Smooth muscle cell (in vitro differentiated cells): ENCODE data around the gene PLXDC1. TPM values are rescaled to one million over a fixed set of nuclear protein-coding genes. Genes with fewer than 3 reads are reported as not detected.

Experiments used
- DNase-seq: peaks from one replicate; lab custom pipeline; 2025; ENCODE audit not compliant: unreplicated experiment; lab: John Stamatoyannopoulos, UW
- H2AFZ ChIP-seq: fragments of 200-600 bp; sonication (generic); 2 replicates; pipeline ENCODE4 v1.6.0; 2016; ENCODE audit warnings: antibody characterized with exemption, low read depth, mild to moderate bottlenecking
- H3F3A ChIP-seq: fragments of 200-600 bp; sonication (generic); 2 replicates; pipeline ENCODE4 v1.6.0; 2017; ENCODE audit warnings: antibody characterized with exemption, low read depth
- H3K27ac ChIP-seq: fragments of 200-600 bp; sonication (generic); 2 replicates; pipeline ENCODE4 v1.5.1; 2016; ENCODE audit warnings: low read depth, mild to moderate bottlenecking
- H3K27me3 ChIP-seq: fragments of 200-600 bp; sonication (generic); 2 replicates; pipeline ENCODE4 v1.6.1; 2016; ENCODE audit warnings: low read depth, mild to moderate bottlenecking
- H3K36me3 ChIP-seq: fragments of 200-600 bp; sonication (generic); 2 replicates; pipeline ENCODE4 v1.5.1; 2016; ENCODE audit warnings: low read depth
- H3K4me1 ChIP-seq: fragments of 200-600 bp; sonication (generic); 2 replicates; pipeline ENCODE4 v1.5.1; 2016; ENCODE audit warnings: low read depth
- H3K4me2 ChIP-seq: fragments of 200-600 bp; sonication (generic); 2 replicates; pipeline ENCODE4 v1.6.0; 2016; ENCODE audit warnings: mild to moderate bottlenecking
- H3K4me3 ChIP-seq: fragments of 200-600 bp; sonication (generic); 2 replicates; pipeline ENCODE4 v1.5.1; 2016; ENCODE audit warnings: mild to moderate bottlenecking
- H3K79me2 ChIP-seq: fragments of 200-600 bp; sonication (generic); 2 replicates; pipeline ENCODE4 v1.6.0; 2016; ENCODE audit warnings: low read depth, mild to moderate bottlenecking
- H3K9ac ChIP-seq: fragments of 200-600 bp; sonication (generic); 2 replicates; pipeline ENCODE4 v1.6.0; 2016; ENCODE audit warnings: low read depth
- H3K9me3 ChIP-seq: fragments of 200-600 bp; sonication (generic); replicated peaks from 2 replicates; pipeline ENCODE4 v1.5.1; 2016; ENCODE audit warnings: low read depth
- H4K20me1 ChIP-seq: fragments of 200-600 bp; sonication (generic); 2 replicates; pipeline ENCODE4 v1.6.0; 2016; ENCODE audit warnings: low read depth
- WGBS: methylation state at CpG from one replicate; pipeline ENCODE4 v1.1.7; 2016; ENCODE audit warnings: low lambda C conversion rate; 5-methylcytosine and 5-hydroxymethylcytosine counted together
- polyA plus RNA-seq: library from polyadenylated mRNA; unstranded; fragments of >200 nt; fragmentation: Nextera tagmentation; extraction: Ambion mirVana; gene quantifications from 2 replicates; pipeline ENCODE4 v1.2.1, GENCODE V29; 2016
- total RNA-seq: library from RNA; depleted of rRNA; stranded (reverse); fragments of >200 nt; gene quantifications from 2 replicates; pipeline ENCODE4 v1.2.3, GENCODE V29; 2014
- TF ChIP-seq, protein P1 (sequence below): fragments of 200-600 bp; sonication (generic); IDR thresholded peaks from 2 replicates; pipeline ENCODE4 v1.5.1; 2017; ENCODE audit warnings: borderline replicate concordance, mild to moderate bottlenecking, antibody characterized with exemption; ENCODE audit not compliant: insufficient read depth, poor library complexity, severe bottlenecking

Gene PLXDC1
- total and polyA plus RNA-seq, 2 experiments from 2014 or later: 17.4 to 18.5 TPM

DNA sequence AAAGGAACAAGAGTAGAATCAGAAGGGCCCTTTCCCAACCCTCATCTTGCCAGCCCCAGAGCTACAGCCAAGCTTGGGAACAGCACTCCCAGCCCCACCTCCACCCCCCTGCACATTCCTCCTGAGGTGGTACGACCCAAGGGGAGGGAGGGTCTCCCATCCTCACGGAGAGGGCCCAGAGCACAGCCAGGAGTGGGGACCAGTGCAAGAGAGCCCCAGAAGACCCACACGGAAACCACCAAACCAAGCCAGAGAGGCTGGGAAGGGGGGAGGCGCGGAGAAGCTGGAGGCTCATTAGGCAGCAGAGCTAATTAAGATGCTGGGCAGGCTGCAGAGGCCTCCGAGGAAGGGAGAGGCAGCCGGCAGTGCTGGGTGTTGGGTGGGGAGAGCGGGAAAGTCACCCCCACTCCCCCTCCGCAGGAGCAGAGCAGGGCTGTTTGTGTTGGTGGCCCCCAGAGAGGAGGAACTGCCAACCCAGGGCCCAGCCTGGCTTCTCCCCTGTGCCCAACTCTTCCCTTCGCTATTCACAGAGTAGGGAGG is 43.6 kb upstream of the PLXDC1 start:
- TF ChIP-seq, protein P1, sequence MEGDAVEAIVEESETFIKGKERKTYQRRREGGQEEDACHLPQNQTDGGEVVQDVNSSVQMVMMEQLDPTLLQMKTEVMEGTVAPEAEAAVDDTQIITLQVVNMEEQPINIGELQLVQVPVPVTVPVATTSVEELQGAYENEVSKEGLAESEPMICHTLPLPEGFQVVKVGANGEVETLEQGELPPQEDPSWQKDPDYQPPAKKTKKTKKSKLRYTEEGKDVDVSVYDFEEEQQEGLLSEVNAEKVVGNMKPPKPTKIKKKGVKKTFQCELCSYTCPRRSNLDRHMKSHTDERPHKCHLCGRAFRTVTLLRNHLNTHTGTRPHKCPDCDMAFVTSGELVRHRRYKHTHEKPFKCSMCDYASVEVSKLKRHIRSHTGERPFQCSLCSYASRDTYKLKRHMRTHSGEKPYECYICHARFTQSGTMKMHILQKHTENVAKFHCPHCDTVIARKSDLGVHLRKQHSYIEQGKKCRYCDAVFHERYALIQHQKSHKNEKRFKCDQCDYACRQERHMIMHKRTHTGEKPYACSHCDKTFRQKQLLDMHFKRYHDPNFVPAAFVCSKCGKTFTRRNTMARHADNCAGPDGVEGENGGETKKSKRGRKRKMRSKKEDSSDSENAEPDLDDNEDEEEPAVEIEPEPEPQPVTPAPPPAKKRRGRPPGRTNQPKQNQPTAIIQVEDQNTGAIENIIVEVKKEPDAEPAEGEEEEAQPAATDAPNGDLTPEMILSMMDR: no peak
- Histone ChIP-seq H3K4me2 (peak overlapping the region; percentile 98), H3K27ac (no peak overlapping the region), H2AFZ (no peak overlapping the region), H3K9ac (no peak overlapping the region), H3K36me3 (no peaks in the 10 kb centered on the region), H3K9me3 (no peaks in the 10 kb centered on the region), H3F3A (peaks cover 3% of the 10 kb centered on the region), H3K4me1 (peaks cover 23% of the 10 kb centered on the region), H3K27me3 (no peaks in the 10 kb centered on the region), H3K4me3 (no peak overlapping the region), H4K20me1 (peaks cover 18% of the 10 kb centered on the region), H3K79me2 (peaks cover 19% of the 10 kb centered on the region)
- DNase-seq: no peak
- WGBS: 37% methylated on average over 10 of the region's 10 CpGs

DNA sequence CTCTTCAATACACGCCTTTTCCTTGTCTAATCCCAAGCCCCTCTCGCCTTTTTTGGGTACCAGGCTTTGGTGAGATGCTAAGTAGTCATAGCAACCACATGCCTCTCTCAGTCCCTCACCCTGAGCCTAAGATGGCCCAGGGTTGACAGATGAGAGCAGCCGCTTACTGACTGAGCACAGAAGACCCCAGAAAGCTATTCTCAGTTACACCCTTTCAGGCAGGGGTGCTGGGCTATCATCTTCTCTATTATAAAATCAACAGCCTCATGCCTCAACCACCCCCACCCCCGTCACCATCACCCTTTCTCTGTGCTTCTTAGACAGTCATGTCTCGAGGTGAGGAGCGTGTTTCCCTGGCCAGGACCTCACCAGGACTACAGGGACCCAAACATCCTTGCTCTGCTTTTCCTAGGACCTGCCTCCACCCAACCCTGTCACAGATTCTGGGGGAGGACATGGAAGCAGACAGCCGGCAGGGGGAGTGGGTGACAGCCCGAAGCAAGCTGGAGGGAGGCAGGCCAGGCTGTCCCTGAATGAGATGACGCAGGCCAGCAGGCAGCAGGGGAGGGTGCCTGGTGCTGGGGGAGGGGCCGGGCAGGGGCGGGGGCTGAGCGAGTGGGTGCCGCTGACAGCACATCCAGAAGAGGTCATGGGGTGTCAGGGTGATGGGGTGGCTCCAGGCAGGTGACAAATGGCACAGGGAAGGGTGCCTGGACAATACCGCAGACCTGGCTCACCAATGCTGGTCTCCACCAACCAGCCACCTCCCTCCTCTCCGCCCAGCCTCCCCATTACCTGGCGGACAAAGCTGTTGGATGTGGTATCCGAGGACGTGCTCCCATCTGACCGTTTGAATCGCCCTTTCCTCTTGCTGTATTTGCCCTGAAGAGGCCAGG is 42.9 kb upstream of the PLXDC1 start:
- Histone ChIP-seq H2AFZ (no peak overlapping the region), H3K9me3 (no peaks in the 10 kb centered on the region), H3F3A (peaks cover 3% of the 10 kb centered on the region), H4K20me1 (peaks cover 18% of the 10 kb centered on the region), H3K4me2 (peak overlapping the region; percentile 98), H3K36me3 (no peaks in the 10 kb centered on the region), H3K27ac (no peak overlapping the region), H3K4me1 (peaks cover 23% of the 10 kb centered on the region), H3K27me3 (no peaks in the 10 kb centered on the region), H3K4me3 (no peak overlapping the region), H3K9ac (no peak overlapping the region), H3K79me2 (peaks cover 19% of the 10 kb centered on the region)
- WGBS: 53% methylated on average over 14 of the region's 20 CpGs
- peak; percentile 51 for DNase-seq
- TF ChIP-seq, protein P1: peak; percentile 58

DNA sequence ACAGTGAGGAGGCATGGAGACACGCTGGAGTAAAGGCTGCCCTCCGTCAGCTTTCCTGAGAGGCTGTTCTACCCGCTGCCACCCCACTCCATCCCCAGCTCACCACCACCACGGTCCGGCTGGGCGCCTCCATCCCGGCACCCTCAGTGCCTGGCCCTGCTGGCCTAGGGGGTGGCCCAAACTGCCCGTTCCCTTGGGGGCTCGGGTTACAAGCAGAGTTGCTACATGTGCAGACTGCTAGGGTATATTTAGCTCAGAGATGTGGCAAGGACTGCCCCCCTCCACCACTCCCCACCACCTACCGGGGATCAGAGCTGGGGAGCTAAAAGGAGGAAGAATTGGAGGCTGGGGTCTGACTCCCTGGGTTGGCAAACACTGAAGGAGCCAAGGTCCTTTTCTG is 41.9 kb upstream of the PLXDC1 start:
- WGBS: 87% methylated on average over 10 of the region's 10 CpGs
- Histone ChIP-seq H3K4me3 (no peak overlapping the region), H3K27me3 (no peaks in the 10 kb centered on the region), H3K36me3 (no peaks in the 10 kb centered on the region), H3K27ac (no peak overlapping the region), H4K20me1 (peaks cover 18% of the 10 kb centered on the region), H3K4me1 (peaks cover 23% of the 10 kb centered on the region), H3F3A (peaks cover 3% of the 10 kb centered on the region), H3K9me3 (no peaks in the 10 kb centered on the region), H3K9ac (no peak overlapping the region), H3K79me2 (peaks cover 19% of the 10 kb centered on the region), H2AFZ (no peak overlapping the region), H3K4me2 (no peak overlapping the region)
- no peak for DNase-seq
- TF ChIP-seq, protein P1: no peak
